GM23338 (cell line): ENCODE measurements around the gene GLYATL1B. TPM values are rescaled to one million over a fixed set of nuclear protein-coding genes. Genes with fewer than 3 reads are reported as not detected.
"Not testable (repeated sequence)": the region's sequence is repeated elsewhere in the genome, so short reads cannot be mapped to it uniquely, and the experiment has no call there.

Experiments
- ATAC-seq: fragments of 200-7000 bp; cut with Tn5 transposase; 3 replicates; pipeline ENCODE4 v1.9.1; 2020
- DNase-seq: peaks from one replicate; pipeline ENCODE4 v3.0.0-alpha.2; 2015; ENCODE audit warnings: low spot score
- H2AFZ ChIP-seq: fragments of 200-600 bp; sonication (generic); 2 replicates; pipeline ENCODE4 v1.8.0; 2016; ENCODE audit warnings: antibody characterized with exemption, mild to moderate bottlenecking, moderate library complexity
- H3F3A ChIP-seq: fragments of 200-600 bp; sonication (generic); replicated peaks from 2 replicates; pipeline ENCODE4 v1.8.0; 2017; ENCODE audit warnings: antibody characterized with exemption, mixed run types, low read depth
- H3K27ac ChIP-seq: fragments of 200-600 bp; sonication (generic); 2 replicates; pipeline ENCODE4 v1.6.1; 2016; ENCODE audit warnings: low read depth
- H3K27me3 ChIP-seq: fragments of 200-600 bp; sonication (generic); 2 replicates; pipeline ENCODE4 v1.8.0; 2016; ENCODE audit warnings: mild to moderate bottlenecking, mixed run types, moderate library complexity; ENCODE audit not compliant: insufficient read depth
- H3K36me3 ChIP-seq: fragments of 200-600 bp; sonication (generic); 2 replicates; pipeline ENCODE4 v1.8.0; 2016; ENCODE audit warnings: mild to moderate bottlenecking; ENCODE audit not compliant: insufficient read depth
- H3K4me1 ChIP-seq: fragments of 200-600 bp; sonication (generic); 2 replicates; pipeline ENCODE4 v1.8.0; 2016; ENCODE audit warnings: mild to moderate bottlenecking, moderate library complexity; ENCODE audit not compliant: insufficient read depth
- H3K4me2 ChIP-seq: fragments of 200-600 bp; sonication (generic); 2 replicates; pipeline ENCODE4 v1.7.1; 2017; ENCODE audit warnings: mixed run types
- H3K4me3 ChIP-seq: fragments of 200-600 bp; sonication (generic); 2 replicates; pipeline ENCODE4 v1.6.1; 2016; ENCODE audit warnings: mixed run types
- H3K79me2 ChIP-seq: fragments of 200-600 bp; sonication (generic); replicated peaks from 2 replicates; pipeline ENCODE4 v1.8.0; 2017; ENCODE audit warnings: mild to moderate bottlenecking; ENCODE audit not compliant: insufficient read depth
- H3K9me2 ChIP-seq: fragments of 200-600 bp; sonication (generic); 2 replicates; pipeline ENCODE4 v1.8.0; 2017; ENCODE audit not compliant: insufficient read depth
- H4K20me1 ChIP-seq: fragments of 200-600 bp; sonication (generic); replicated peaks from 2 replicates; pipeline ENCODE4 v1.8.0; 2017; ENCODE audit warnings: mild to moderate bottlenecking; ENCODE audit not compliant: insufficient read depth
- H3K27ac Mint-ChIP-seq: 2 replicates; pipeline ENCODE4 v1.8.0; 2020; ENCODE audit warnings: inconsistent platforms, mild to moderate bottlenecking, moderate library complexity, mixed read lengths
- H3K27me3 Mint-ChIP-seq: 3 replicates; pipeline ENCODE4 v1.8.0; 2022; ENCODE audit warnings: low read depth, mild to moderate bottlenecking, moderate library complexity, mixed read lengths, inconsistent platforms; ENCODE audit not compliant: insufficient read depth, poor library complexity
- H3K36me3 Mint-ChIP-seq: 3 replicates; pipeline ENCODE4 v1.8.0; 2021; ENCODE audit warnings: low read depth, mild to moderate bottlenecking, inconsistent platforms, moderate library complexity, mixed read lengths
- H3K4me1 Mint-ChIP-seq: 3 replicates; pipeline ENCODE4 v1.8.0; 2020; ENCODE audit warnings: mild to moderate bottlenecking, inconsistent platforms, mixed read lengths
- H3K4me3 Mint-ChIP-seq: 3 replicates; pipeline ENCODE4 v1.8.0; 2021; ENCODE audit warnings: moderate library complexity, mild to moderate bottlenecking, inconsistent platforms, mixed read lengths
- H3K9me3 Mint-ChIP-seq: 3 replicates; pipeline ENCODE4 v1.8.0; 2020; ENCODE audit warnings: moderate library complexity, mild to moderate bottlenecking, inconsistent platforms, mixed read lengths
- CREB1 ChIP-seq: fragments of 250-450 bp; sonication (Bioruptor Pico); IDR thresholded peaks from 2 replicates; pipeline ENCODE4 v1.5.0; 2020; ENCODE audit warnings: low read depth, mild to moderate bottlenecking, moderate library complexity
- EZH2 ChIP-seq: fragments of 200-600 bp; sonication (generic); IDR thresholded peaks from one replicate; pipeline ENCODE4 v1.8.0; 2017; ENCODE audit warnings: antibody characterized with exemption, mild to moderate bottlenecking, low read depth; ENCODE audit not compliant: unreplicated experiment
- JUNB ChIP-seq: IDR thresholded peaks from one replicate; pipeline ENCODE4 v1.6.1; 2016; ENCODE audit warnings: antibody characterized with exemption; ENCODE audit not compliant: unreplicated experiment
- NANOG ChIP-seq: IDR thresholded peaks from 2 replicates; pipeline ENCODE4 v1.6.1; 2016; ENCODE audit warnings: antibody characterized with exemption, borderline replicate concordance
- POLR2AphosphoS5 ChIP-seq: IDR thresholded peaks from 2 replicates; pipeline ENCODE4 v1.6.1; 2016; ENCODE audit warnings: antibody characterized with exemption, low read depth
- STAT1 ChIP-seq: IDR thresholded peaks from one replicate; pipeline ENCODE4 v1.6.1; 2016; ENCODE audit warnings: antibody characterized with exemption; ENCODE audit not compliant: unreplicated experiment
- ZNF331 ChIP-seq: fragments of 250-450 bp; sonication (Bioruptor Pico); IDR thresholded peaks from 2 replicates; pipeline ENCODE4 v1.5.0; 2020; ENCODE audit warnings: low read depth, mild to moderate bottlenecking, moderate library complexity
- polyA plus RNA-seq: library from polyadenylated mRNA; unstranded; fragments of >200 nt; fragmentation: Nextera tagmentation; extraction: Ambion mirVana; gene quantifications from 2 replicates; pipeline ENCODE4 v1.2.1, GENCODE V29; 2016
- total RNA-seq: library from RNA; depleted of rRNA; stranded (reverse); fragments of >200 nt; shearing (Covaris generic); gene quantifications from 2 replicates; pipeline ENCODE4 v1.2.3, GENCODE V29; 2014
- TF ChIP-seq, protein P1 (sequence below): fragments of 250-450 bp; sonication (Bioruptor Pico); IDR thresholded peaks from 2 replicates; pipeline ENCODE4 v1.5.0; 2020; ENCODE audit warnings: mild to moderate bottlenecking, moderate library complexity
- TF ChIP-seq, protein P2 (sequence below), 2 experiments: fragments of 200-600 bp in 1 of 2; sonication (generic) in 1 of 2; conservative IDR thresholded peaks; 2 replicates each; pipeline versions ENCODE4 v1.5.1 to v1.6.1; 2016 to 2017; ENCODE audit warnings: antibody characterized with exemption in 2 of 2, low read depth in 2 of 2, mild to moderate bottlenecking in 2 of 2, moderate library complexity in 1 of 2
- TF ChIP-seq, protein P3 (sequence below): IDR thresholded peaks from one replicate; pipeline ENCODE4 v1.6.1; 2018; ENCODE audit warnings: antibody characterized with exemption; ENCODE audit not compliant: unreplicated experiment

Gene GLYATL1B
- total and polyA plus RNA-seq, 2 experiments from 2014 or later, result 0.27 to 0.90 TPM

DNA sequence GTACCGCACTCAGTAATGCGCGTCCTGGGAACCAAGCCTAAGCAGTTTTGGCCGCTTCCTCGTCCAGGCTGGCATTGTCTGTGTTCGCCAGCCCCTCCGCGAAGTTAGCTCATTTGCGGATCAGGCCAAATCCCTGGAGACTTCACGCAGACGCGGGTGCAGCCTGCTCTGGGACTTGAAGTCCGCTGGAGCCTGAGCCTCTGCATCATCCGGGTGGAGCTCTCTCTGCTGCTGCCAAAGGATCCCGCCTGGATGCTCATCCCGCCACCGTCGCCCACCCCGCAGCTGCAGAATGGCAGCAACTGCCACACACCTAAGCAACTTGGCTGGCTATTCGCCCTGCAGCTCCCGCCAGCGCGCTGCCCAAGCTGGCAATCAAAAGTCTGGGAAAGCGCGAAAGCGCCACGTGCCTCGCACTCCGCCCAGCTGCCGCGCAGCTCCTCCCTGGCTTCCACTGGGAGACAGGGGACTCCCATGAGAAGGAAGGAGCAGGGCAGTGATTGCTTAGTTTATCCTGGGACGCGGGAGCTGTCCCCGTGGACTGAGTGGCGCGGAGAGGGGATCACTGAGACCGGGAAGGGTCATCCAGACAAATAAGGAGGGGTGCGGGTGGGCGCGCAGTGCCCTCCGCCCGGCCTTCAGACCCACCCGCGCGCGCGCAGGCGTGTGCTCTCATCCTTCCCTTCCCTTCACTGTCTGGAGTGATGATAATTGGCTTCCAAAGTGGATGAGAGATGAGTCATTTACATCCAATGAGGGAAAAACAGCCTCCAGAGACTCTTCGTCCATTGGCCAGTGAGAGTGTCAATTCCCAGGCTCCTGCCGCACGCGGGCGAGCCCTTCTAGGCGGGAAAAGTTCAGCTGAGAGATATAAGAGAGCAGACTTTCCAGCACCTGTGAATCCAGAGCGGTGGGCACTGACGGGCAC lies 23.2 kb upstream of the GLYATL1B start (continued):
- TF ChIP-seq, protein P1, sequence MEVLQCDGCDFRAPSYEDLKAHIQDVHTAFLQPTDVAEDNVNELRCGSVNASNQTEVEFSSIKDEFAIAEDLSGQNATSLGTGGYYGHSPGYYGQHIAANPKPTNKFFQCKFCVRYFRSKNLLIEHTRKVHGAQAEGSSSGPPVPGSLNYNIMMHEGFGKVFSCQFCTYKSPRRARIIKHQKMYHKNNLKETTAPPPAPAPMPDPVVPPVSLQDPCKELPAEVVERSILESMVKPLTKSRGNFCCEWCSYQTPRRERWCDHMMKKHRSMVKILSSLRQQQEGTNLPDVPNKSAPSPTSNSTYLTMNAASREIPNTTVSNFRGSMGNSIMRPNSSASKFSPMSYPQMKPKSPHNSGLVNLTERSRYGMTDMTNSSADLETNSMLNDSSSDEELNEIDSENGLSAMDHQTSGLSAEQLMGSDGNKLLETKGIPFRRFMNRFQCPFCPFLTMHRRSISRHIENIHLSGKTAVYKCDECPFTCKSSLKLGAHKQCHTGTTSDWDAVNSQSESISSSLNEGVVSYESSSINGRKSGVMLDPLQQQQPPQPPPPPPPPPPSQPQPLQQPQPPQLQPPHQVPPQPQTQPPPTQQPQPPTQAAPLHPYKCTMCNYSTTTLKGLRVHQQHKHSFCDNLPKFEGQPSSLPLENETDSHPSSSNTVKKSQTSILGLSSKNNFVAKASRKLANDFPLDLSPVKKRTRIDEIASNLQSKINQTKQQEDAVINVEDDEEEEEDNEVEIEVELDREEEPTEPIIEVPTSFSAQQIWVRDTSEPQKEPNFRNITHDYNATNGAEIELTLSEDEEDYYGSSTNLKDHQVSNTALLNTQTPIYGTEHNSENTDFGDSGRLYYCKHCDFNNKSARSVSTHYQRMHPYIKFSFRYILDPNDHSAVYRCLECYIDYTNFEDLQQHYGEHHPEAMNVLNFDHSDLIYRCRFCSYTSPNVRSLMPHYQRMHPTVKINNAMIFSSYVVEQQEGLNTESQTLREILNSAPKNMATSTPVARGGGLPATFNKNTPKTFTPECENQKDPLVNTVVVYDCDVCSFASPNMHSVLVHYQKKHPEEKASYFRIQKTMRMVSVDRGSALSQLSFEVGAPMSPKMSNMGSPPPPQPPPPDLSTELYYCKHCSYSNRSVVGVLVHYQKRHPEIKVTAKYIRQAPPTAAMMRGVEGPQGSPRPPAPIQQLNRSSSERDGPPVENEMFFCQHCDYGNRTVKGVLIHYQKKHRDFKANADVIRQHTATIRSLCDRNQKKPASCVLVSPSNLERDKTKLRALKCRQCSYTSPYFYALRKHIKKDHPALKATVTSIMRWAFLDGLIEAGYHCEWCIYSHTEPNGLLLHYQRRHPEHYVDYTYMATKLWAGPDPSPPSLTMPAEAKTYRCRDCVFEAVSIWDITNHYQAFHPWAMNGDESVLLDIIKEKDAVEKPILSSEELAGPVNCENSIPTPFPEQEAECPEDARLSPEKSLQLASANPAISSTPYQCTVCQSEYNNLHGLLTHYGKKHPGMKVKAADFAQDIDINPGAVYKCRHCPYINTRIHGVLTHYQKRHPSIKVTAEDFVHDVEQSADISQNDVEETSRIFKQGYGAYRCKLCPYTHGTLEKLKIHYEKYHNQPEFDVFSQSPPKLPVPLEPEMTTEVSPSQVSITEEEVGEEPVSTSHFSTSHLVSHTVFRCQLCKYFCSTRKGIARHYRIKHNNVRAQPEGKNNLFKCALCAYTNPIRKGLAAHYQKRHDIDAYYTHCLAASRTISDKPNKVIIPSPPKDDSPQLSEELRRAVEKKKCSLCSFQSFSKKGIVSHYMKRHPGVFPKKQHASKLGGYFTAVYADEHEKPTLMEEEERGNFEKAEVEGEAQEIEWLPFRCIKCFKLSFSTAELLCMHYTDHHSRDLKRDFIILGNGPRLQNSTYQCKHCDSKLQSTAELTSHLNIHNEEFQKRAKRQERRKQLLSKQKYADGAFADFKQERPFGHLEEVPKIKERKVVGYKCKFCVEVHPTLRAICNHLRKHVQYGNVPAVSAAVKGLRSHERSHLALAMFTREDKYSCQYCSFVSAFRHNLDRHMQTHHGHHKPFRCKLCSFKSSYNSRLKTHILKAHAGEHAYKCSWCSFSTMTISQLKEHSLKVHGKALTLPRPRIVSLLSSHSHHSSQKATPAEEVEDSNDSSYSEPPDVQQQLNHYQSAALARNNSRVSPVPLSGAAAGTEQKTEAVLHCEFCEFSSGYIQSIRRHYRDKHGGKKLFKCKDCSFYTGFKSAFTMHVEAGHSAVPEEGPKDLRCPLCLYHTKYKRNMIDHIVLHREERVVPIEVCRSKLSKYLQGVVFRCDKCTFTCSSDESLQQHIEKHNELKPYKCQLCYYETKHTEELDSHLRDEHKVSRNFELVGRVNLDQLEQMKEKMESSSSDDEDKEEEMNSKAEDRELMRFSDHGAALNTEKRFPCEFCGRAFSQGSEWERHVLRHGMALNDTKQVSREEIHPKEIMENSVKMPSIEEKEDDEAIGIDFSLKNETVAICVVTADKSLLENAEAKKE (CRISPR knock-in tag), result no peak
- no peak for TF ChIP-seq STAT1
- TF ChIP-seq ZNF331 (CRISPR knock-in tag), result no peak
- TF ChIP-seq, protein P2, sequence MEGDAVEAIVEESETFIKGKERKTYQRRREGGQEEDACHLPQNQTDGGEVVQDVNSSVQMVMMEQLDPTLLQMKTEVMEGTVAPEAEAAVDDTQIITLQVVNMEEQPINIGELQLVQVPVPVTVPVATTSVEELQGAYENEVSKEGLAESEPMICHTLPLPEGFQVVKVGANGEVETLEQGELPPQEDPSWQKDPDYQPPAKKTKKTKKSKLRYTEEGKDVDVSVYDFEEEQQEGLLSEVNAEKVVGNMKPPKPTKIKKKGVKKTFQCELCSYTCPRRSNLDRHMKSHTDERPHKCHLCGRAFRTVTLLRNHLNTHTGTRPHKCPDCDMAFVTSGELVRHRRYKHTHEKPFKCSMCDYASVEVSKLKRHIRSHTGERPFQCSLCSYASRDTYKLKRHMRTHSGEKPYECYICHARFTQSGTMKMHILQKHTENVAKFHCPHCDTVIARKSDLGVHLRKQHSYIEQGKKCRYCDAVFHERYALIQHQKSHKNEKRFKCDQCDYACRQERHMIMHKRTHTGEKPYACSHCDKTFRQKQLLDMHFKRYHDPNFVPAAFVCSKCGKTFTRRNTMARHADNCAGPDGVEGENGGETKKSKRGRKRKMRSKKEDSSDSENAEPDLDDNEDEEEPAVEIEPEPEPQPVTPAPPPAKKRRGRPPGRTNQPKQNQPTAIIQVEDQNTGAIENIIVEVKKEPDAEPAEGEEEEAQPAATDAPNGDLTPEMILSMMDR (conservative IDR thresholded peaks at IDR 0.05; ENCODE audit: low read depth in 2 of 2), result no peak
- no peak for TF ChIP-seq POLR2AphosphoS5
- TF ChIP-seq, protein P3, sequence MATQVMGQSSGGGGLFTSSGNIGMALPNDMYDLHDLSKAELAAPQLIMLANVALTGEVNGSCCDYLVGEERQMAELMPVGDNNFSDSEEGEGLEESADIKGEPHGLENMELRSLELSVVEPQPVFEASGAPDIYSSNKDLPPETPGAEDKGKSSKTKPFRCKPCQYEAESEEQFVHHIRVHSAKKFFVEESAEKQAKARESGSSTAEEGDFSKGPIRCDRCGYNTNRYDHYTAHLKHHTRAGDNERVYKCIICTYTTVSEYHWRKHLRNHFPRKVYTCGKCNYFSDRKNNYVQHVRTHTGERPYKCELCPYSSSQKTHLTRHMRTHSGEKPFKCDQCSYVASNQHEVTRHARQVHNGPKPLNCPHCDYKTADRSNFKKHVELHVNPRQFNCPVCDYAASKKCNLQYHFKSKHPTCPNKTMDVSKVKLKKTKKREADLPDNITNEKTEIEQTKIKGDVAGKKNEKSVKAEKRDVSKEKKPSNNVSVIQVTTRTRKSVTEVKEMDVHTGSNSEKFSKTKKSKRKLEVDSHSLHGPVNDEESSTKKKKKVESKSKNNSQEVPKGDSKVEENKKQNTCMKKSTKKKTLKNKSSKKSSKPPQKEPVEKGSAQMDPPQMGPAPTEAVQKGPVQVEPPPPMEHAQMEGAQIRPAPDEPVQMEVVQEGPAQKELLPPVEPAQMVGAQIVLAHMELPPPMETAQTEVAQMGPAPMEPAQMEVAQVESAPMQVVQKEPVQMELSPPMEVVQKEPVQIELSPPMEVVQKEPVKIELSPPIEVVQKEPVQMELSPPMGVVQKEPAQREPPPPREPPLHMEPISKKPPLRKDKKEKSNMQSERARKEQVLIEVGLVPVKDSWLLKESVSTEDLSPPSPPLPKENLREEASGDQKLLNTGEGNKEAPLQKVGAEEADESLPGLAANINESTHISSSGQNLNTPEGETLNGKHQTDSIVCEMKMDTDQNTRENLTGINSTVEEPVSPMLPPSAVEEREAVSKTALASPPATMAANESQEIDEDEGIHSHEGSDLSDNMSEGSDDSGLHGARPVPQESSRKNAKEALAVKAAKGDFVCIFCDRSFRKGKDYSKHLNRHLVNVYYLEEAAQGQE, result no peak
- TF ChIP-seq EZH2, result no peak
- no peak for TF ChIP-seq JUNB
- TF ChIP-seq NANOG, result no peak
- no peak for TF ChIP-seq CREB1 (CRISPR knock-in tag)

DNA sequence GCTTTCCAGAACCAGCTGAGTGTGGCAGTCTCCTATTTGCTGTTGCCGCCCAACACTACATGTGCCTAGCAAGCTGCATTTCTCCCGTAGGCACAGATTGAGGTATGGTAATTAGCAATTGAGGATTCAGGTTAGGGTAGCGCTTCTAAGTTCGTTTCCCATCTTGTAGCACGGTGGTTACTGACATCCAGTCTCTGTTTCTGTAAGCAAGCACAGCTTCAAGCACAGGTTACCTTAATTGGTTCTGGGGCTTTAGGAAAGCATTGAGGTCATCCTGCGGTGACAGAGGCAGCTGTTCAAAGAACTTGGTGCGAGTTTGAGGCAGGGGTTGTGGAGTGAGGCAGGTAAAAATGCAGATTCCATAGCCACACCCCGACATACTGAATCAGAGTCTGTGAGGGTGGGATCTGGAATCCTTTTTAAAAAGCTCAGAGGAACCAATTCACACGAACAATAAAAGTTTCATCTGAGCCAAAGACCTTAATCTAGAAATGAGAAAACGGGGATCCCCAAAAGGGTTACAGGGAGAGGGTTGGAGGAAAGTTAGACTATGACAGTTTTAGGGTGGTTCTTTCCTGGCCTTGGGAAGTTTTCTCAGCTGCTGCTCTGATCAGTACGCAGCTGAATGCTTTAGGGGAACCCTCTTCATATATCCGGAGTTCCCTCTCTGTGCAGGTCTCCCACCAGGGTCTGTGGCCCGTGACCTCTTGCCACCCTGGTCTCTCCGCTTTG lies 21.9 kb upstream of the GLYATL1B start:
- not testable (repeated sequence) for H4K20me1 ChIP-seq, H3K27me3 Mint-ChIP-seq, H3K79me2 ChIP-seq, H2AFZ ChIP-seq, H3K9me2 ChIP-seq, H3K36me3 ChIP-seq, H3K36me3 Mint-ChIP-seq, ATAC-seq, H3K4me3 ChIP-seq, H3K4me1 ChIP-seq, H3K4me1 Mint-ChIP-seq, H3K9me3 Mint-ChIP-seq, H3F3A ChIP-seq, H3K4me3 Mint-ChIP-seq, H3K4me2 ChIP-seq, H3K27ac ChIP-seq, H3K27ac Mint-ChIP-seq, DNase-seq
- peaks cover 25% of the 10 kb centered on the region for H3K27me3 ChIP-seq
